Fibroblast of lung (primary cell): Measurements from ENCODE around the gene IKBKG. TPM values are rescaled to one million over a fixed set of nuclear protein-coding genes. Genes with fewer than 3 reads are reported as not detected.
"Not testable (repeated sequence)": the region's sequence is repeated elsewhere in the genome, so short reads cannot be mapped to it uniquely, and the experiment has no call there.

Experiments used
- DNase-seq, 2 donors: peaks; one replicate each; pipeline versions ENCODE4 v3.0.0 to v3.0.0-alpha.2; 2010; ENCODE audit warnings: low read depth in 2 of 2
- H2AFZ ChIP-seq: 2 replicates; pipeline ENCODE4 v1.5.1; 2012; ENCODE audit warnings: low read length, control low read depth, inconsistent platforms
- H3K27ac ChIP-seq: 2 replicates; pipeline ENCODE4 v1.5.1; 2011; ENCODE audit warnings: low read length, control low read depth; ENCODE audit not compliant: insufficient read depth
- H3K27me3 ChIP-seq: 2 replicates; pipeline ENCODE4 v1.5.1; 2011; ENCODE audit warnings: mild to moderate bottlenecking, low read length; ENCODE audit not compliant: control insufficient read depth, insufficient read depth
- H3K36me3 ChIP-seq: 2 replicates; pipeline ENCODE4 v1.5.1; 2011; ENCODE audit warnings: low read length; ENCODE audit not compliant: control insufficient read depth, insufficient read depth
- H3K4me1 ChIP-seq: 2 replicates; pipeline ENCODE4 v1.5.1; 2011; ENCODE audit warnings: low read length; ENCODE audit not compliant: control insufficient read depth, insufficient read depth; ENCODE audit errors: extremely low read depth
- H3K4me2 ChIP-seq: 2 replicates; pipeline ENCODE4 v1.5.1; 2011; ENCODE audit warnings: low read length, control low read depth; ENCODE audit not compliant: insufficient read depth; ENCODE audit errors: extremely low read depth
- H3K4me3 ChIP-seq, 4 experiments: fragments of 200-600 bp in 1 of 4; sonication (generic) in 1 of 4; replicated peaks in 1 of 4; 2 replicates each; pipeline ENCODE4 v1.5.1; 2011 to 2016; ENCODE audit warnings: low read length in 4 of 4, low read depth in 3 of 4, mild to moderate bottlenecking in 3 of 4, control low read depth in 2 of 4, inconsistent platforms in 1 of 4, mixed read lengths in 1 of 4; ENCODE audit not compliant: insufficient read depth in 1 of 4; ENCODE audit errors: control extremely low read depth in 1 of 4
- H3K79me2 ChIP-seq: 2 replicates; pipeline ENCODE4 v1.5.1; 2012; ENCODE audit warnings: mild to moderate bottlenecking, low read length, inconsistent platforms; ENCODE audit not compliant: control insufficient read depth, insufficient read depth
- H3K9ac ChIP-seq: 2 replicates; pipeline ENCODE4 v1.5.1; 2011; ENCODE audit warnings: mild to moderate bottlenecking, low read length, control low read depth; ENCODE audit not compliant: insufficient read depth
- H3K9me3 ChIP-seq: 2 replicates; pipeline ENCODE4 v1.5.1; 2012; ENCODE audit warnings: low read depth, low read length; ENCODE audit not compliant: control insufficient read depth, insufficient read depth
- H4K20me1 ChIP-seq: 2 replicates; pipeline ENCODE4 v1.5.1; 2011; ENCODE audit warnings: low read length; ENCODE audit not compliant: control insufficient read depth, insufficient read depth; ENCODE audit errors: extremely low read depth
- CTCF ChIP-seq, 2 donors: IDR thresholded peaks in 1 of 2; conservative IDR thresholded peaks in 1 of 2; 1 replicate in 1 of 2; 2 replicates in 1 of 2; pipeline ENCODE4 v1.5.1; 2011 to 2012; ENCODE audit warnings: low read length in 2 of 2, control low read depth in 1 of 2, inconsistent platforms in 1 of 2, low read depth in 1 of 2, mild to moderate bottlenecking in 1 of 2
- EZH2 ChIP-seq: IDR thresholded peaks from 2 replicates; pipeline ENCODE4 v1.5.1; 2012; ENCODE audit warnings: low read length, control low read depth, mild to moderate bottlenecking; ENCODE audit errors: missing control alignments
- polyA minus RNA-seq: library from RNA; depleted of rRNA, polyadenylated mRNA; stranded (reverse); fragments of >200 nt; gene quantifications from 2 replicates; pipeline ENCODE4 v1.2.3, GENCODE V29; 2011; ENCODE audit warnings: low replicate concordance
- polyA plus RNA-seq, 2 donors: library from polyadenylated mRNA; depleted of rRNA in 1 of 2; stranded (reverse) in 1 of 2; unstranded in 1 of 2; fragments of >200 nt; gene quantifications; 2 replicates each; pipeline ENCODE4 v1.2.1, GENCODE V29; 2011 to 2012; ENCODE audit warnings: missing spikeins in 1 of 2
- total RNA-seq: library from RNA; depleted of rRNA; stranded (reverse); fragments of >200 nt; gene quantifications from 2 replicates; pipeline ENCODE4 v1.2.1, GENCODE V29; 2014

The IKBKG gene, protein sequence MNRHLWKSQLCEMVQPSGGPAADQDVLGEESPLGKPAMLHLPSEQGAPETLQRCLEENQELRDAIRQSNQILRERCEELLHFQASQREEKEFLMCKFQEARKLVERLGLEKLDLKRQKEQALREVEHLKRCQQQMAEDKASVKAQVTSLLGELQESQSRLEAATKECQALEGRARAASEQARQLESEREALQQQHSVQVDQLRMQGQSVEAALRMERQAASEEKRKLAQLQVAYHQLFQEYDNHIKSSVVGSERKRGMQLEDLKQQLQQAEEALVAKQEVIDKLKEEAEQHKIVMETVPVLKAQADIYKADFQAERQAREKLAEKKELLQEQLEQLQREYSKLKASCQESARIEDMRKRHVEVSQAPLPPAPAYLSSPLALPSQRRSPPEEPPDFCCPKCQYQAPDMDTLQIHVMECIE
- total RNA-seq (8.7 and 20.1 TPM in 2 replicates), polyA plus RNA-seq (14.8 and 27.8 TPM in 2 replicates), polyA minus RNA-seq (14.0 and 19.4 TPM in 2 replicates)
- polyA plus RNA-seq (2012): 23.2 and 43.0 TPM in 2 replicates

DNA sequence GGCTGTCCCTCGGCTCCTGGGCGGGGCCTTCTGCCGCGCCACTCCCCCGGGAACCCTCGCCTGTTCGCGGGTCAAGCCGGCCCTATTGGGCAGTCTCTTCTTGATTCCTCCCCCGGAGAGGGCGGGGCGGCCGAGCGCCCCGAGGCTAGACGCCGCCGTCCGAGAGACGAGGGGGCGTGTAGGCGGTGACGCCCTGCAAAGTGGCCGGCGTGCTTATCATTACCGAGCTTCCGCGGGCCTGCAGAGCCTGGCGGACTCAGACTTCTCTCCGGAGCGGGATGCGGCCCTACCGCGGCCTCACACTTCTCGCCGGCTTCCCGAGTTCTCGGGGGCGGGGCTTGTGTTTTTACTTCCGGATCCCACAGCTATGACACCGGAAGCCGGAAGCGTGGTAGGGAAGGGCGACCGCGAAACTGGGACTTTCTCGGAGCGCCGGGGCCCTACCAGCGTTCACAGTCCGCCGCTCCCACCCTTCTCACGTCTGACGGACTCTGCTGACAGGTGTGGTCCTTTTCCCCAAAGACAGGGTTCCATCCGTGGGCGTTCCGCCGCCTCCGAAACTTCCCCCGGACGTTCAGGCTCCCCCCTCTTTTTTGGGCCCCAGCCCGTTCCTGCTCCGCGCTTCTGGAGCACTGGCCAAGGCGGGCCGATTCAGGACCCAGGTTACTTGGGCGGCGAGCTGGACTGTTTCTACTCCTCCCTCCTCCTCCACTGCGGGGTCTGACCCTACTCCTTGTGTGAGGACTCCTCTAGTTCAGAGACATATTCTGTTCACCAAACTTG, at the start of gene IKBKG:
TSS of gene IKBKG (plus strand) at position 376 of the 783 bp plus-strand sequence. CDS start 4,383 bp downstream, outside the sequence.
- Histone ChIP-seq H3K27me3 (no peaks in the 10 kb centered on the region), H3K4me3 (peak within 1 kb of the TSS; percentile 71 to 97 (median 77)), H3K9ac (peak within 1 kb of the TSS; percentile 83), H3K9me3 (no peaks in the 10 kb centered on the region), H3K79me2 (peaks cover 57% of the 10 kb centered on the region), H3K36me3 (peaks cover 5% of the 10 kb centered on the region), H2AFZ (no peak within 1 kb of the TSS), H3K4me2 (peak within 1 kb of the TSS; percentile 90), H4K20me1 (no peaks in the 10 kb centered on the region), H3K4me1 (peaks cover 1% of the 10 kb centered on the region), H3K27ac (peak within 1 kb of the TSS; percentile 97)
- TF ChIP-seq CTCF (conservative IDR thresholded peaks at IDR 0.05 in 1 of 2, IDR thresholded peaks at IDR 0.05 in 1 of 2; ENCODE audit: low read depth in 1 of 2, low read length in 2 of 2) (no peak), EZH2 (no peak)
- peak; percentile 85 to 89 for DNase-seq

DNA sequence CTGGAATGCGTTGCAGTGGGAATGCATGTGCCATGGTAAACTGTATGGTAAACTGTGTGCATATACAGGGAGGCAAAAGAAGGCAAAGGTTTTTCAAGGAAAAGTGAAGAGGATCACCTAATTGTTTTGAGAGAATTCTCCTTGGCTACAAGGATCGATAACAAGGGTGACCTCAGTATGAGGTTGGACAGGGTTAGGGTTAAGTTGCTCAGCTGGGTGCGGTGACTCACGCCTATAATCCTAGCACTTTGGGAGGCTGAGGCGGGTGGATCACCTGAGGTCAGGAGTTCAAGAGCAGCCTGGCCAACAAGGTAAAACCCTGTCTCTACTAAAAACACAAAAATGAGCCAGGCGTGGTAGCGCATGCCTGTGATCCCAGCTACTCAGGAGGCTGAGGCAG, 46.0 kb upstream of the IKBKG start:
- H3K27ac ChIP-seq, H4K20me1 ChIP-seq, DNase-seq, H3K4me1 ChIP-seq, H3K79me2 ChIP-seq, H3K4me3 ChIP-seq, H3K9ac ChIP-seq, H3K27me3 ChIP-seq, H2AFZ ChIP-seq, H3K4me2 ChIP-seq, H3K9me3 ChIP-seq, H3K36me3 ChIP-seq: not testable (repeated sequence)

DNA sequence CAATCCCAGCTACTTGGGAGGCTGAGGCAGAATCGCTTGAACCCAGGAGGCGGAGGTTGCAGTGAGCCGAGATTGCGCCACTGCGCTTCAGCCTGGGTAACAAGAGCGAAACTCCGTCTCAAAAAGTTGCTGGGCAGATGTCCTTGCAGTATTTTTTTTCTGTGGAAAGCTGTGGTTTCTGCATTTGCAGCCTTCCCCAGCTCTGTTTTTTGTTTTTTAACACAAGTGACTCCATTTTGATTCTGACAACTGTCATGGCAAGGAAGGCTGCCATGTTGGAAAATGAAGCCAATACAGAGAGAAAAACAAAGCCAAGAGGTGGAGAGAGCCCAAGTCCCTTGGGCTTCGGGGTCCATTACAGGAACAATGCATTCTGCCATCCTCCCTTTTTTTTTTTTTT, 45.3 kb upstream of the IKBKG start:
- no peaks in the 10 kb centered on the region for H3K9me3 ChIP-seq
- no peaks in the 10 kb centered on the region for H3K36me3 ChIP-seq
- H3K79me2 ChIP-seq: no peaks in the 10 kb centered on the region
- no peaks in the 10 kb centered on the region for H4K20me1 ChIP-seq
- H3K27me3 ChIP-seq: no peaks in the 10 kb centered on the region
- no peak for DNase-seq
- H2AFZ ChIP-seq: no peak overlapping the region
- H3K27ac ChIP-seq: no peak overlapping the region
- H3K4me1 ChIP-seq: peaks cover 3% of the 10 kb centered on the region
- no peak overlapping the region for H3K4me2 ChIP-seq
- no peak for TF ChIP-seq CTCF (conservative IDR thresholded peaks at IDR 0.05 in 1 of 2, IDR thresholded peaks at IDR 0.05 in 1 of 2; ENCODE audit: low read depth in 1 of 2, low read length in 2 of 2)
- no peak for TF ChIP-seq EZH2
- no peak overlapping the region for H3K4me3 ChIP-seq
- H3K9ac ChIP-seq: no peak overlapping the region
